HL-60 (cell line): ENCODE data around the gene ART1.

Experiments
- CTCF ChIP-seq: IDR thresholded peaks from one replicate; pipeline ENCODE4 v1.5.1; 2011; ENCODE audit warnings: low read length, control low read depth, inconsistent platforms; ENCODE audit not compliant: insufficient read depth
- POLR2AphosphoS5 ChIP-seq: IDR thresholded peaks from 2 replicates; pipeline ENCODE4 v1.6.1; 2012; ENCODE audit warnings: low read depth

DNA sequence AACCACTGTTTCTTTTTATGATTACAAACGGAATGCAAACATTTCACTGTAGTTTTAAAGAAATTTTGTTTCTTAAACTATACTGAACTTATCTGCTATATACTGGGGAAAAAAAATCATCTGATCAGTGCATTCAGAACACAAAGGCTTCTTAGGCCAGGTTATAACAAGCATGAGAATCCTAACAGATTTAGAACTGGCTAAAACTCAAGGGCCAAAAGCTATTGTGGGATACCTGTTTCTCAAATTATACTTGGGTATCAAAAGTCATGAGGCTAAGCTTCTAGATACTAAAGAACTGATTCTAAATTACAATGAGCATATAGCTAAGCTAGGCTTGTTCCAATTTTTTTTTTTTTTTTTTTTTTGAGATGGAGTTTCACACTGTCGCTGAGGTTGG lies 56.0 kb downstream of the ART1 start:
- TF ChIP-seq CTCF (no peak), POLR2AphosphoS5 (no peak)
